Peyer's patch (tissue), 4 donors: Measurements from ENCODE around the gene PHACTR1. TPM values are rescaled to one million over a fixed set of nuclear protein-coding genes. Genes with fewer than 3 reads are reported as not detected.

Experiments
- DNase-seq, 3 donors: peaks; one replicate each; pipeline ENCODE4 v3.0.0-alpha.2; 2017 to 2019
- H3K27ac ChIP-seq, 4 donors: fragments of 200-600 bp; sonication (generic); one replicate each; pipeline ENCODE4 v1.5.1; 2016 to 2019
- H3K27me3 ChIP-seq, 2 donors: fragments of 200-600 bp; sonication (generic); one replicate each; pipeline ENCODE4 v1.5.1; 2019
- H3K36me3 ChIP-seq, 3 donors: fragments of 200-600 bp; sonication (generic); one replicate each; pipeline ENCODE4 v1.5.1; 2016 to 2019
- H3K4me1 ChIP-seq, 4 donors: fragments of 200-600 bp; sonication (generic); one replicate each; pipeline ENCODE4 v1.5.1; 2016 to 2019
- H3K4me3 ChIP-seq, 4 donors: fragments of 200-600 bp; sonication (generic); 1 replicate in 3 of 4; 2 replicates in 1 of 4; pipeline ENCODE4 v1.5.1; 2016 to 2019; ENCODE audit warnings: mild to moderate bottlenecking in 1 of 4
- H3K9me3 ChIP-seq, 4 donors: fragments of 200-600 bp; sonication (generic); one replicate each; pipeline ENCODE4 v1.5.1; 2016 to 2019; ENCODE audit warnings: mild to moderate bottlenecking in 1 of 4
- POLR2A ChIP-seq, 2 donors: fragments of 450-650 bp; IDR thresholded peaks; one replicate each; pipeline ENCODE4 v1.5.1; 2017; ENCODE audit warnings: antibody characterized with exemption in 2 of 2, mild to moderate bottlenecking in 2 of 2, moderate library complexity in 2 of 2
- total RNA-seq, 4 donors: library from RNA; depleted of rRNA; stranded (reverse); fragments of >200 nt; gene quantifications; one replicate each; pipeline ENCODE4 v1.1.0, GENCODE V29; 2016
- TF ChIP-seq, protein P1 (sequence below), 6 experiments: fragments of 450-650 bp in 4 of 6; fragments of 200-600 bp in 2 of 6; sonication (generic) in 1 of 6; IDR thresholded peaks; one replicate each; pipeline ENCODE4 v1.5.1; 2017 to 2019; ENCODE audit warnings: antibody characterized with exemption in 6 of 6, mild to moderate bottlenecking in 3 of 6, moderate library complexity in 1 of 6

PHACTR1 gene
- total RNA-seq, 4 donors from 2014 or later, result 0.35 to 19.0 (median 1.7) TPM

DNA sequence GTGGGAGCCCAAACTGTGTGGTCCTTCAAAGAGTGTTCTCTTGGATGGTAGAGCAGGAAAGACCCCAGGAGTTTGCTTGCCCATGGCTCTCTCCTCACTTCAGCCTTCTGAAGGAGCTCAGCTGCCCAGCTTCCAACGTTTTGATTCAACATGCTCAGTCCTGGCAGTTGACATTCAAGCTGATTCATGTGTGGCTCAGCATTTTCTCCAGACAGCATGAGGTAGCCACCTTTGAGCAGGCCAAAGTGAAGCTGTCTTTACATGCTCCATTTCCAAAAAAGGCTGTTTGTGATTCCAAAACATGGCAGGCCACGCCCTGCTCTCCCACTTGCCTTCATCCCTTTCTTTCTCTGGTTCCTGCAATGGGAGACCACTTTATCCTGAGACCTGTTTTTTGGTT, 331.5 kb downstream of the PHACTR1 start:
- DNase-seq, result no peak
- H3K27me3 ChIP-seq, result no peaks in the 10 kb centered on the region
- no peak overlapping the region for H3K27ac ChIP-seq
- no peaks in the 10 kb centered on the region for H3K4me1 ChIP-seq
- H3K4me3 ChIP-seq, result no peak overlapping the region
- no peaks in the 10 kb centered on the region for H3K36me3 ChIP-seq
- H3K9me3 ChIP-seq, result no peaks in the 10 kb centered on the region
- TF ChIP-seq, protein P1, sequence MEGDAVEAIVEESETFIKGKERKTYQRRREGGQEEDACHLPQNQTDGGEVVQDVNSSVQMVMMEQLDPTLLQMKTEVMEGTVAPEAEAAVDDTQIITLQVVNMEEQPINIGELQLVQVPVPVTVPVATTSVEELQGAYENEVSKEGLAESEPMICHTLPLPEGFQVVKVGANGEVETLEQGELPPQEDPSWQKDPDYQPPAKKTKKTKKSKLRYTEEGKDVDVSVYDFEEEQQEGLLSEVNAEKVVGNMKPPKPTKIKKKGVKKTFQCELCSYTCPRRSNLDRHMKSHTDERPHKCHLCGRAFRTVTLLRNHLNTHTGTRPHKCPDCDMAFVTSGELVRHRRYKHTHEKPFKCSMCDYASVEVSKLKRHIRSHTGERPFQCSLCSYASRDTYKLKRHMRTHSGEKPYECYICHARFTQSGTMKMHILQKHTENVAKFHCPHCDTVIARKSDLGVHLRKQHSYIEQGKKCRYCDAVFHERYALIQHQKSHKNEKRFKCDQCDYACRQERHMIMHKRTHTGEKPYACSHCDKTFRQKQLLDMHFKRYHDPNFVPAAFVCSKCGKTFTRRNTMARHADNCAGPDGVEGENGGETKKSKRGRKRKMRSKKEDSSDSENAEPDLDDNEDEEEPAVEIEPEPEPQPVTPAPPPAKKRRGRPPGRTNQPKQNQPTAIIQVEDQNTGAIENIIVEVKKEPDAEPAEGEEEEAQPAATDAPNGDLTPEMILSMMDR (IDR thresholded peaks at IDR 0.05), result no peak
- no peak for TF ChIP-seq POLR2A (IDR thresholded peaks at IDR 0.05)

DNA sequence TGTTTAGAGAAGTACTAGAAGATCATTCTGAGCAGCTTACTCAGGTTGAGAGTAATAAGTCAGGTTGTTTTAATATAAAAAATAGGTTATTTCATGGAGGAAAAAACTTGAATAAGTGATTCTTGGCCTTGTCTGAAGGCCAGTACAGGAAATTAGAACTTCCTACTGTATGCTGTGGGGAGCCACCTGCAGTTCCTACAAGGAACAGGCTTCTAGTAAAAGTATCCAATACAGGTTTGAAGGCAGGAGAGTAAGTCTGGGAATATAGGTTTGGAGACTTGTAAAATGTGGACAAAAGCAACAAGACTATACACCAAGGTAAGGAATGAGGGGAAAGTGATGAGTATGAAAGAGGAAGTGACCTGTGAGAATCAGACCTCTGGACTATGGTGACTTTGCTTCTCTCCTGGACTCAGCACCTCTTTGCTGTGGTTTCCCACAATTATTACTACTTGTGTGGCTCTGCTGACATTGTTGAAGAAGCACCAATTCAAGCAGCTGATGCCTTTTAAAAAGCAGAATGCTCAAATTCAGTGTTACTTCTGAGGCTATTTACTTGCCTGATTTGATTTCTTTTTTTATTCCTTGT, 333.2 kb downstream of the PHACTR1 start:
- H3K4me3 ChIP-seq, result no peak overlapping the region
- H3K27me3 ChIP-seq, result no peaks in the 10 kb centered on the region
- H3K4me1 ChIP-seq, result no peaks in the 10 kb centered on the region
- no peaks in the 10 kb centered on the region for H3K9me3 ChIP-seq
- TF ChIP-seq, protein P1 (IDR thresholded peaks at IDR 0.05), result peak in 1 of 6 experiments; percentile 3
- TF ChIP-seq POLR2A (IDR thresholded peaks at IDR 0.05), result no peak
- no peak overlapping the region for H3K27ac ChIP-seq
- DNase-seq, result no peak
- no peaks in the 10 kb centered on the region for H3K36me3 ChIP-seq

DNA sequence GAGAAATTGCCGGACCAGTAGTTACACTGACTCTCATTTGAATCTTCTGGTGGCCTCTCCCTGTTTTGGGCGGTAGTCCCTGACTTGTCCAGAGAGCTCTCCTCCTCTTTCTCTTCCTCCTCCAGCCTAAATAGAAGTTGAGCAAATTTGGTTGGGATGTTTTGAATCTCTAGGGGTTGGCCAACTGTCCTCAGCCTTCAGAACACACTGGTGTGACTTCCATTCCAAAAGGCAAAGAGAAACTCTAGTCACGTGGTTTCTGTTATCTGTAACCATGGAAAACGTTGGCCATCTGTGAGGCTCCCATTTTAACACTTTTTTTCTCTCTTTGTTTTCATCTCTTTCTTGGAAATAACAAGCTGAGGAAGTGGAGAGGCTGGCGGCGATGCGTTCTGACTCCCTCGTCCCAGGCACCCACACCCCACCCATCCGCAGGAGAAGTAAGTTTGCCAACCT, 336.5 kb downstream of the PHACTR1 start:
- Histone ChIP-seq H3K4me1 (no peaks in the 10 kb centered on the region), H3K36me3 (no peaks in the 10 kb centered on the region), H3K27me3 (no peaks in the 10 kb centered on the region), H3K4me3 (no peak overlapping the region), H3K27ac (no peak overlapping the region), H3K9me3 (no peaks in the 10 kb centered on the region)
- TF ChIP-seq POLR2A (IDR thresholded peaks at IDR 0.05), result no peak
- TF ChIP-seq, protein P1 (IDR thresholded peaks at IDR 0.05), result no peak
- no peak for DNase-seq

DNA sequence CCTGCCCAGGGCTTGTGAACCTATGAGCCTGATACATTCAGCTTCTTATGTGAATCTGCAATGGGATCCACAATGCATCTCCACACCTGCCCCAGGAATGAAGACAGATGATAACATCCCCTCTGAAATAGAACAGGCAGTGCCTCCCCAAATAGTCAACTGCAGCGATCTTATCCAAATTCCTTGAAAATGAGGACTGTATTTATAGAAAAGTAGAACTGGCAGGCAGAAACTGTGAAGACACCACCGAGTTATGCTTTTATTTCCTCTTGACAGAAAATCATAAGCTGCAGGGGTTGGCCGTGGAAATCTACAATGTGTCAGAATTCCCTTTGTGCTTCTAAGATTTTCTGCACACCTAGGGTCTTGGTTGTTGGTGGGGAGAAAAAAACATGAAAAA, 341.5 kb downstream of the PHACTR1 start:
- DNase-seq, result no peak
- Histone ChIP-seq H3K27me3 (no peaks in the 10 kb centered on the region), H3K27ac (no peak overlapping the region), H3K4me1 (no peaks in the 10 kb centered on the region), H3K36me3 (no peaks in the 10 kb centered on the region), H3K9me3 (no peaks in the 10 kb centered on the region), H3K4me3 (no peak overlapping the region)
- no peak for TF ChIP-seq POLR2A (IDR thresholded peaks at IDR 0.05)
- TF ChIP-seq, protein P1 (IDR thresholded peaks at IDR 0.05), result no peak

DNA sequence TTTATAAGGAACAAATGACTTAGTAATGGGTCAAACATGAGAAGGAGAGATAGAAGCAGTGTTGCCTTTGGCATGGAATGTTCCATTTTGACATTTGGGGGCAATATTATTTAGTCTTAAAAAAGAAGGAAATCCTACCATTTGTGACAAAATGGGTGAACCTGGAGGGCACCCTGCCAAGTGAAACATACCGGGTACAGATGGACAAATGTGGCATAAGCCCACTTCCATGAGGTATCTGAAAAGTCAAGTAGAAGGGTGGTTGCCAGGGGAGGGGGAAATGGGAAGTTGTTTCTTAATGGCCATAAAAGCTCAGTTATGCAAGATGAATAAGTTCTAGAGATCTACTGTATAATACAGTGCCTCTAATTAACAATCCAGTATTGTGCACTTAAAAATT, 342.5 kb downstream of the PHACTR1 start:
- Histone ChIP-seq H3K27ac (no peak overlapping the region), H3K9me3 (no peaks in the 10 kb centered on the region), H3K36me3 (no peaks in the 10 kb centered on the region), H3K4me1 (no peaks in the 10 kb centered on the region), H3K4me3 (no peak overlapping the region), H3K27me3 (no peaks in the 10 kb centered on the region)
- DNase-seq, result no peak
- TF ChIP-seq, protein P1 (IDR thresholded peaks at IDR 0.05), result no peak
- no peak for TF ChIP-seq POLR2A (IDR thresholded peaks at IDR 0.05)
